OCI-LY3 (cell line): ENCODE data around the gene ADAM11.

Experiments
- H2AFZ ChIP-seq: fragments of 200-600, 300-600 bp; shearing (Covaris generic); 2 replicates; pipeline ENCODE4 v1.6.0; 2014; ENCODE audit warnings: antibody characterized with exemption, low read depth, low read length
- H3K27ac ChIP-seq: fragments of 200-600, 300-600 bp; sonication (generic); 2 replicates; pipeline ENCODE4 v1.5.1; 2014; ENCODE audit warnings: mild to moderate bottlenecking, low read length, moderate library complexity, mixed read lengths
- H3K27me3 ChIP-seq: fragments of 200-600, 300-600 bp; sonication (generic); 2 replicates; pipeline ENCODE4 v1.6.1; 2014; ENCODE audit warnings: low read depth, low read length, mixed read lengths
- H3K36me3 ChIP-seq: fragments of 200-600, 300-600 bp; sonication (generic); replicated peaks from 2 replicates; pipeline ENCODE3; 2014; ENCODE audit warnings: low read depth, low read length, mixed read lengths
- H3K4me1 ChIP-seq: fragments of 300-600, 200-600 bp; sonication (generic); 2 replicates; pipeline ENCODE4 v1.6.1; 2014; ENCODE audit warnings: low read length, mixed read lengths
- H3K4me2 ChIP-seq: fragments of 200-600, 300-600 bp; sonication (generic); 2 replicates; pipeline ENCODE4 v1.6.1; 2014; ENCODE audit warnings: low read length, mixed read lengths
- H3K4me3 ChIP-seq: fragments of 300-600, 200-600 bp; sonication (generic); 2 replicates; pipeline ENCODE4 v1.5.1; 2014; ENCODE audit warnings: antibody characterized with exemption, mild to moderate bottlenecking, low read length, moderate library complexity
- H3K79me2 ChIP-seq: fragments of 300-600, 200-600 bp; shearing (Covaris generic); 2 replicates; pipeline ENCODE4 v1.6.1; 2014; ENCODE audit warnings: mild to moderate bottlenecking, low read length, mixed read lengths
- H3K9ac ChIP-seq: fragments of 300-600, 200-600 bp; shearing (Covaris generic); 2 replicates; pipeline ENCODE4 v1.6.0; 2014; ENCODE audit warnings: mild to moderate bottlenecking, low read length, moderate library complexity
- H3K9me3 ChIP-seq: fragments of 200-600, 300-600 bp; shearing (Covaris generic); 2 replicates; pipeline ENCODE4 v1.6.1; 2014; ENCODE audit warnings: low read length, mixed read lengths; ENCODE audit not compliant: insufficient read depth
- H4K20me1 ChIP-seq: fragments of 200-600, 300-600 bp; sonication (generic); 2 replicates; pipeline ENCODE4 v1.6.1; 2016; ENCODE audit warnings: low read length, mixed read lengths; ENCODE audit not compliant: insufficient read depth
- CTCF ChIP-seq: fragments of 200-600, 300-600 bp; sonication (generic); IDR thresholded peaks from 2 replicates; pipeline ENCODE4 v1.5.1; 2014; ENCODE audit warnings: antibody characterized with exemption, low read length, low read depth
- EZH2phosphoT487 ChIP-seq: fragments of 200-600 bp; shearing (Covaris generic); IDR thresholded peaks from 2 replicates; pipeline ENCODE4 v1.6.1; 2018; ENCODE audit warnings: antibody characterized with exemption, mixed run types, low read depth

The ADAM11 gene

GRCh38 chr17:44827863-44828262 lies 69.1 kb downstream of the ADAM11 start:
- peak overlapping the region; percentile 90; the same call in 1 of the 2 replicates for H3K4me3 ChIP-seq
- H3K4me1 ChIP-seq, result peaks cover 11% of the 10 kb centered on the region
- peak overlapping the region; percentile 78 for H3K4me2 ChIP-seq
- peaks cover 17% of the 10 kb centered on the region for H4K20me1 ChIP-seq
- 0 out of 2 replicates have a peak, but pooled peaks cover 3% of the 10 kb centered on the region for H3K27me3 ChIP-seq
- H3K36me3 ChIP-seq, result no peaks in the 10 kb centered on the region
- no peak overlapping the region for H3K27ac ChIP-seq
- peaks cover 68% of the 10 kb centered on the region for H3K79me2 ChIP-seq
- no peaks in the 10 kb centered on the region for H3K9me3 ChIP-seq
- no peak overlapping the region for H3K9ac ChIP-seq
- no peak overlapping the region for H2AFZ ChIP-seq
- no peak for TF ChIP-seq CTCF
- TF ChIP-seq EZH2phosphoT487, result no peak

- Histone ChIP-seq H3K79me2 (peaks cover 56% of the 10 kb centered on the region), H3K4me1 (peaks cover 11% of the 10 kb centered on the region), H3K27ac (peak overlapping the region; percentile 26; the same call in 1 of the 2 replicates)
Measured at GRCh38 chr17:44828919-44829522, 70.2 kb downstream of the ADAM11 start.

GRCh38 chr17:44829523-44830358 lies 71.0 kb downstream of the ADAM11 start, which contains the start of gene GJC1:
GJC1 (minus strand) TSS chr17:44830287; CDS start chr17:44805817, 24,470 bp downstream.
- Histone ChIP-seq H3K36me3 (no peaks in the 10 kb centered on the region), H3K4me1 (peaks cover 11% of the 10 kb centered on the region), H3K4me3 (peak within 1 kb of the TSS; percentile 90), H3K4me2 (peak within 1 kb of the TSS; percentile 78), H3K79me2 (peaks cover 49% of the 10 kb centered on the region), H4K20me1 (peaks cover 13% of the 10 kb centered on the region; the same call in 1 of the 2 replicates), H3K9ac (peak within 1 kb of the TSS; percentile 82), H3K9me3 (no peaks in the 10 kb centered on the region), H2AFZ (peak within 1 kb of the TSS; percentile 81), H3K27me3 (0 out of 2 replicates have a peak, but pooled peaks cover 3% of the 10 kb centered on the region), H3K27ac (peak within 1 kb of the TSS; percentile 26; the same call in 1 of the 2 replicates)
- TF ChIP-seq EZH2phosphoT487 (no peak), CTCF (no peak)

More at GRCh38 chr17:44828919-44829522, 70.2 kb downstream of the ADAM11 start:
- Histone ChIP-seq H4K20me1 (peaks cover 16% of the 10 kb centered on the region; the same call in 1 of the 2 replicates), H3K9ac (peak overlapping the region; percentile 82), H3K9me3 (no peaks in the 10 kb centered on the region), H2AFZ (peak overlapping the region; percentile 22; the same call in 1 of the 2 replicates), H3K27me3 (0 out of 2 replicates have a peak, but pooled peaks cover 3% of the 10 kb centered on the region), H3K4me2 (peak overlapping the region; percentile 78), H3K36me3 (no peaks in the 10 kb centered on the region), H3K4me3 (peak overlapping the region; percentile 90)
- TF ChIP-seq CTCF (no peak), EZH2phosphoT487 (no peak)
